Subcutaneous abdominal adipose tissue (tissue), 5 donors: ENCODE data around the gene NUDT6.
"Not testable (repeated sequence)": the region's sequence is repeated elsewhere in the genome, so short reads cannot be mapped to it uniquely, and the experiment has no call there.

Experiments
- H3K27ac ChIP-seq: one replicate; pipeline ENCODE4 v1.7.0; 2013; ENCODE audit warnings: low read depth, mild to moderate bottlenecking, inconsistent platforms, low read length, moderate library complexity
- H3K27me3 ChIP-seq, 5 donors: one replicate each; pipeline ENCODE4 v1.7.0; 2013; ENCODE audit warnings: low read length in 5 of 5, inconsistent platforms in 1 of 5; ENCODE audit not compliant: control insufficient read depth in 5 of 5, insufficient read depth in 4 of 5
- H3K36me3 ChIP-seq, 5 donors: one replicate each; pipeline ENCODE4 v1.7.0; 2013; ENCODE audit warnings: low read length in 5 of 5; ENCODE audit not compliant: control insufficient read depth in 5 of 5, insufficient read depth in 5 of 5
- H3K4me1 ChIP-seq, 5 donors: one replicate each; pipeline ENCODE4 v1.7.0; 2013; ENCODE audit warnings: low read length in 5 of 5, mild to moderate bottlenecking in 3 of 5, moderate library complexity in 1 of 5; ENCODE audit not compliant: control insufficient read depth in 5 of 5, insufficient read depth in 5 of 5
- H3K4me3 ChIP-seq, 5 donors: one replicate each; pipeline ENCODE4 v1.7.0; 2013; ENCODE audit warnings: low read length in 5 of 5, low read depth in 1 of 5
- H3K9ac ChIP-seq, 5 donors: one replicate each; pipeline ENCODE4 v1.7.0; 2013; ENCODE audit warnings: low read length in 5 of 5, mild to moderate bottlenecking in 4 of 5, moderate library complexity in 3 of 5
- H3K9me3 ChIP-seq, 5 donors: one replicate each; pipeline ENCODE4 v1.7.0; 2013; ENCODE audit warnings: low read length in 5 of 5; ENCODE audit not compliant: control insufficient read depth in 5 of 5
- donor health status: healthy.
- donor health status: healthy.
- donor health status: healthy.
- donor health status: healthy.
- donor health status: healthy.

The NUDT6 gene

DNA sequence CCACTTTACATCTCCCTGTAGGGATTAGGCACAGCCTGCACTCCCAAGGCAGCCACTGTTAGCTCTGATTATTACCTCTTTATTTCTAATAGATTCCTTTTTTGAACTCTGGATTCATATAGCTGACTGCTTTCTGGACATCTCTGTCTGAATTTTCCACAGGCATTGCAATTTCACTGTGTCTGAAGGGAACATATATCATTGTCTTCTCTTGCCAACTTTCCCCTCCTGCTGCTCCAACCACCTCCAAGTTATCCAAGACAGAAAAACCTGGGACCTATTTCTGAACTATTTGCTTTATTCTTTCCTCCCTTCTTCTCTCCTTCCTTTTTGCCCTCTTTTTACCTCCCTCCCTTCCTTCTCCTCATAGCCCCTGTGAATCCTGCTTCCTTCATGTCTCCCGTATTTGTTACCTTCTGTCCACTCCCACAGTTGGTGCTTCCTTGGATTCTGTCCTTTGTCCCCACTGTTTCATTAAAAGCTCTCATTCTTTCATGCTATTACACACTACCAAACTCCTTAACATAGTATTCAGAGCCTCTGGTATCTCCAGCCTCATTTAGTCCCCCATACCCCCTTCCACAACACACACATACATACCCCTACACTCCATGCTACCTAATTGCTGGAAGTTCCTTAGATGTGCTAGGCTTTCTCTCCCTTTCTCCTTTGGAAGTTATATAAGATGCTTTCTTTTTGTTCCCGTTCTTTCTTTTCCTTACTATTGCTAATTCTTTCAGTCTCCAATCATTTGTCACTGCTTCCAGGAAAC is 61.0 kb downstream of the NUDT6 start:
- H3K27me3 ChIP-seq, result no peaks in the 10 kb centered on the region
- H3K36me3 ChIP-seq, result no peaks in the 10 kb centered on the region
- peaks cover 0 to 34% (median 0%) of the 10 kb centered on the region in 5 donors for H3K4me1 ChIP-seq
- peak overlapping the region; percentile 15 for H3K27ac ChIP-seq
- H3K9ac ChIP-seq, result peak overlapping the region in 1 of 5 donors; percentile 34
- no peaks in the 10 kb centered on the region for H3K9me3 ChIP-seq
- no peak overlapping the region for H3K4me3 ChIP-seq

DNA sequence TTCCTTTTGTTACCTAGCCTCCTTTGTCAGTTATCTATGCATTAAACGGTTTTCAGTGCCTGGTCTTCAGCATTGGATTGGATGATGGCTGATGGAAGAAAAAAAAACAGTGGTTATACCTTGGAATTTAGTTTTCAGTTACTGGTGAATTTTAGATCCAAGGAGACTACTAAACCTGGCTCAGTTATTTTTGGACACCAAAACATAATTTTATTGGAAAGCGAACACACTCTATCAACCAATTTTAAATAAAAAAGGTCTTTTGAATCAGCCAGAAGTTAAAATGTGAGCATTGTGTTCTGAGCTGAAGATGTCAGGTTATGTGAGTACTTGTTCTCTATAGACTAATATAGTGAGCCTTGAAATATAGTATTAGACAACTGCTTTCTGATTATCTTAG is 63.7 kb downstream of the NUDT6 start:
- H3K9ac ChIP-seq, result no peak overlapping the region
- no peak overlapping the region for H3K4me3 ChIP-seq
- no peaks in the 10 kb centered on the region for H3K9me3 ChIP-seq
- no peaks in the 10 kb centered on the region for H3K36me3 ChIP-seq
- H3K27me3 ChIP-seq, result no peaks in the 10 kb centered on the region
- peaks cover 3 to 50% (median 16%) of the 10 kb centered on the region in 5 donors for H3K4me1 ChIP-seq
- peak overlapping the region; percentile 61 for H3K27ac ChIP-seq

DNA sequence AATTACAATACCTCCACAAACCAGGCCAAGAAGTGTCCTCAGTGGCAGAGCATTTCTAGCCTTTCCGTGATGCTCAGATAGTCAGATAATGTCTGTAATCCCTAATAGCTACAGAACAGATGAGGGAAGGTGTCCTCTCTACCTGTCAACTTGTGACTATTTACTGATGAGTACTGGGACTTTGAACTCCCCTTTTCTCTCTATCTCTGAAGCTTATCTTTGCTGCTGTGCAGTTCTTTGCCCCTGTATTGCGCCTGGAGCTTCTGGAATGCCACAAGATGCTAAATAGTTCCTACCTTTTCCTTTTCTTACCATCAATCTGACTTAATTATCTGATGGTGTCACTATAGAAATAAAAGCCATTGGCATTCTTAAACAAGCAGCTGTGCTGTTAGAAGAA is 65.2 kb downstream of the NUDT6 start:
- H3K27ac ChIP-seq, result peak overlapping the region; percentile 61
- no peaks in the 10 kb centered on the region for H3K27me3 ChIP-seq
- no peak overlapping the region for H3K4me3 ChIP-seq
- H3K4me1 ChIP-seq, result peaks cover 3 to 47% (median 20%) of the 10 kb centered on the region in 5 donors
- H3K36me3 ChIP-seq, result no peaks in the 10 kb centered on the region
- no peaks in the 10 kb centered on the region for H3K9me3 ChIP-seq
- H3K9ac ChIP-seq, result no peak overlapping the region

DNA sequence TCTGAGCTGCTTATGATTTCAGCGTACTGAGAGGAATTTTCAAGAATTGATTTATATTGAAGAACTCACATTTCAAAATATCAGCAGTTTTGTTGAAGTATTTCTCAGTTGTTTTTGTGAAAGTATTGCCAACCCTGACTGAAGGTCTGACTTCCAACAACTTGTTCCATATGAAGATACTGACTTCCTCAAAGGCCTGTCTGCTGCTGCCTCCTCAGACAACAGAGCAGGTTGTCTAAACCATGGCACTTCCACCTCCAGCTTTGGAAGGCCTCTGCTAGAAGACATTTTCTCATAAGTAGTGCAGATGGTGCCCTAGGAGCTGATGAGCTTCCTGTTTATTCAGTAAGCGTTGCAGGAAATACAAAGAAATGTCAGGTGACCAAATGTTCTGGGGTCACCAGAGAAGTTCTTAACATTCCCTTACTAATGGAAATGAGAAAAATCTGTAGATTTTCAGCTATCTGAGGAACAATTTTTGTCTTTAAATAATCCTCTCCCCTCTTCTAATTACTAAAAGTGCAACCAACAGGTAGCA is 67.0 kb downstream of the NUDT6 start:
- no peaks in the 10 kb centered on the region for H3K36me3 ChIP-seq
- H3K9me3 ChIP-seq, result no peaks in the 10 kb centered on the region
- H3K27ac ChIP-seq, result peak overlapping the region; percentile 83
- H3K27me3 ChIP-seq, result no peaks in the 10 kb centered on the region
- H3K4me3 ChIP-seq, result peak overlapping the region in 1 of 5 donors; percentile 12
- peaks cover 3 to 56% (median 29%) of the 10 kb centered on the region in 5 donors for H3K4me1 ChIP-seq
- peak overlapping the region in 2 of 5 donors; percentile 52 to 57 for H3K9ac ChIP-seq

DNA sequence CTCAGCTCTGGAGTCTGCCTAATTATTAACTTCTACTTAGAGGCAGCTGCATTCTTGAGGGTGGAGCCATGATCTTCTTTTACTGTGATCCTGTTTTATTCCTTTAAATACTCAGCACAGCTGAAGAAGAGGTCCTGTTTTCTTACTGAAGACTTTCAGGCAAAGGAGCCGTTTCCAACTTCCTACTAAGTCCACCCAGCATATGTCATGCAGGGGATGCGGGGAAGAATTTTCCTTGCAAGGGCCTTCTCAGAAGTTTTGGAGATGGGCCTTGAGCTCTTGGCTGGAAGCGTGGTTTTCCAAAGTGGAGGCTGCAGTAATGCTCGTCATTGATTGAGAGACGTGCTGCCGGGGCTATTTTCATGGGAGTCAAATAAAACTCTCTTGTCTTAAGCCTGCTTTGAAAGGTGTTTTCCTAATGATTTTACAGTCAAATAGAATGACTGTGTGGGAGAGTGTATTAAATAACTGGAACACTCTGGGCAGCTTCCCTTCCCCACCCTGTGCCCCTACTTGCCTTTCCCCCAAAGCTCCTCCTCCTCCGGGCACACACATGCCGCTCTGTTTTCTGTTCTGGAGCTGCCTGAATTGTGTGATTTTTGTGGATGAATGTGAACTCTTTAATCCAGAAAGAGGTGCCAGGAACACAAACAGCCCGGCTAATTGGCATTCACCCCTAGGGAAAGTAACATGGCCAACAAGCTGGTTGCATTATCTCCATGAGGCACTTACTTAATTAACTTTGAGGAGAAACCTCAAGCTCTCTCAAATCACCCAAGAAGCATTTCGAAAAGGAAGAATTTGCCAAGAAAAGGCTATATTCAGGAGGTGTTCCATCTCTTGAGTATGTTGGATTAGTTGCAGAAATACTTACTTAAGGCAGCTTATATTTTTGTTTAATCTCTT is 67.7 kb downstream of the NUDT6 start:
- H3K9ac ChIP-seq, result peak overlapping the region in 2 of 5 donors; percentile 52 to 57
- H3K4me1 ChIP-seq, result peaks cover 3 to 56% (median 29%) of the 10 kb centered on the region in 5 donors
- peak overlapping the region; percentile 83 for H3K27ac ChIP-seq

DNA sequence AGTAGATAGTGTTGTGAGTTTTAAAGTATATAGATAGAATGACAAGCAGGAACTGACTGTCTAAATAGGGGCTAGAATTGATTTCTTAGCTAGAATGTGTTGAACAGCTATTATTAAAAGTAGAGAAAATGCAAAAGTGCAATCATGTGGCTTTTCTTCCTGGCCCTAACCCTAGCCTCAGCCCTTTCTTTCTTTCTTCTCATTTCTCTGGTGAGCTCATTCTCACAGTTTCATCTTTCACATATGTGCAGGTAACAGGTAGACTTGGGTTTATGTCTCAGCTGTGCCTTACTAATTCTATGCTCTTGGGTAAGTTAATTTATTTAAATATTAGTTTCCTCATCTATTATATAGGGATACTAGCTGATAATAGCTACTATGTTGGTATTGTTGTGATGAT is 70.8 kb downstream of the NUDT6 start:
- Histone ChIP-seq H3K27ac (peak overlapping the region; percentile 28), H3K4me3 (no peak overlapping the region), H3K27me3 (no peaks in the 10 kb centered on the region), H3K9me3 (no peaks in the 10 kb centered on the region), H3K36me3 (no peaks in the 10 kb centered on the region), H3K4me1 (peaks cover 3 to 42% (median 29%) of the 10 kb centered on the region in 5 donors), H3K9ac (no peak overlapping the region)

More for the DNA sequence above, 67.7 kb downstream of the NUDT6 start:
- no peaks in the 10 kb centered on the region for H3K27me3 ChIP-seq
- H3K9me3 ChIP-seq, result no peaks in the 10 kb centered on the region
- no peaks in the 10 kb centered on the region for H3K36me3 ChIP-seq
- peak overlapping the region in 4 of 5 donors; percentile 8 to 42 (median 24) for H3K4me3 ChIP-seq

DNA sequence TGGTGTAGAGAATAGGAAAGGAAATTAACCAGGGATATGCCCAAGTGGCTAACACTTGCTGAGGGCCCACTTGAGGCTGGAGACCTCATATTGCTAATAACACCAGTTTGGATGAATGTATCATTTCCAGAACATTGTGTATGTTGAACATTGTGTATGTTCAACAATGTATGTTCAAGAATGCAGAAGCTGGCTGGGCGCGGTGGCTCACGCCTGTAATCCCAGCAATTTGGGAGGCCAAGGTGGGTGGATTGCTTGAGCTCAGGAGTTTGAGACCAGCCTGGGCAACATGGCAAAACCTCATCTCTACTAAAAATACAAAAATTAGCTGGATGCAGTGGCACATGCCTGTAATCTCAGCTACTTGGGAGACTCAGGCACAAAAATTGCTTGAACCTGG is 72.6 kb downstream of the NUDT6 start:
- H3K4me1 ChIP-seq, result peaks cover 0 to 41% (median 21%) of the 10 kb centered on the region in 5 donors
- H3K9me3 ChIP-seq, H3K9ac ChIP-seq: not testable (repeated sequence)

DNA sequence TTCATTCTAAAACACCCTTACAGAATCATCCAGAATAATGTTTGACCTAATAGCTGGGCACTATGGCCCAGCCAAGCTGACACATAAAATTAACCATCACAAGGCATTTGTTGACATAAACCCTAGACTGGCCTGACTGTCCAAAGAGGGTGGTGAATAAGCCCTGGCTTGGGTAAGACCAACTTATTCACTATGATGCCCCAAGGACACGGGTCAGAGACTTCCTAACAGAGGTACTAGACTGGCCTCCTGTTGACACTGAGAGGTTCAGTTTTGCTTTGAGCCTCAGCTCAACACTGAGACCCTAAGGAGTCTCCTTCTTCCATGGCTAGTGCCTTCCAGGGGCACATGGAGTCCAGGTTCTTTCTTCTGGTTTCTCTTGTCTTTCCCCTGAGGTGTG is 74.5 kb downstream of the NUDT6 start:
- no peaks in the 10 kb centered on the region for H3K9me3 ChIP-seq
- H3K27me3 ChIP-seq, result no peaks in the 10 kb centered on the region
- no peak overlapping the region for H3K4me3 ChIP-seq
- no peak overlapping the region for H3K9ac ChIP-seq
- H3K27ac ChIP-seq, result peak overlapping the region; percentile 3
- H3K4me1 ChIP-seq, result peaks cover 0 to 30% (median 13%) of the 10 kb centered on the region in 5 donors
- H3K36me3 ChIP-seq, result no peaks in the 10 kb centered on the region

More for the DNA sequence above, 72.6 kb downstream of the NUDT6 start:
- H3K27ac ChIP-seq, H3K4me3 ChIP-seq, H3K27me3 ChIP-seq, H3K36me3 ChIP-seq: not testable (repeated sequence)

DNA sequence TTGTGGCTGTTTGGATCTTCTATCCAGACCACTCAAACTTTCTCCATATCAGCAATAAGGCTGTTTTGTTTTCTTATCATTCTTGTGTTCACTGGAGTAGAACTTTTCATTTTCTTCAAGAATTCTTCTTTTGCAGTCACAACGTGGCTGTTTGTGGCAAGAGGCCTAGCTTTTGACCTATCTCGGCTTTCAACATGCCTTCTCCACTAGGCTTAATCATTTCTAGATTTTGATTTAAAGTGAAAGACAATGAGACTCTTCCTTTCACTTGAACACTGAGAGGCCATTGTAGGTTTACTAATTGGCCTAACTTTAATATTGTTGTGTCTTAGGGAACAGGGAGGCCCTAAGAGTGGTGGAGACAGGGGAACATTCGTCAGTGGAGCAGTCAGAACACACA is 76.6 kb downstream of the NUDT6 start:
- Histone ChIP-seq H3K9me3 (no peaks in the 10 kb centered on the region), H3K9ac (no peak overlapping the region), H3K4me1 (peaks cover 0 to 25% (median 6%) of the 10 kb centered on the region in 5 donors), H3K27me3 (no peaks in the 10 kb centered on the region), H3K4me3 (no peak overlapping the region), H3K27ac (peak overlapping the region; percentile 66), H3K36me3 (peaks cover 0 to 6% (median 0%) of the 10 kb centered on the region in 5 donors)
